Coronary artery (tissue), 2 donors: ENCODE measurements around the gene C16orf96.

ENCODE experiments used
- DNase-seq: peaks from one replicate; pipeline ENCODE4 v3.0.0-alpha.2; 2017; ENCODE audit warnings: low spot score
- H3K27ac ChIP-seq, 2 donors: fragments of 200-600 bp; sonication (generic); one replicate each; pipeline ENCODE4 v1.5.1; 2016 to 2019
- H3K4me3 ChIP-seq: fragments of 200-600 bp; sonication (generic); 2 replicates; pipeline ENCODE4 v1.5.1; 2016; ENCODE audit warnings: mild to moderate bottlenecking, moderate library complexity
- TF ChIP-seq, protein P1 (sequence below): fragments of 200-600 bp; sonication (generic); IDR thresholded peaks from one replicate; pipeline ENCODE4 v1.5.1; 2019; ENCODE audit warnings: antibody characterized with exemption

The C16orf96 gene

DNA sequence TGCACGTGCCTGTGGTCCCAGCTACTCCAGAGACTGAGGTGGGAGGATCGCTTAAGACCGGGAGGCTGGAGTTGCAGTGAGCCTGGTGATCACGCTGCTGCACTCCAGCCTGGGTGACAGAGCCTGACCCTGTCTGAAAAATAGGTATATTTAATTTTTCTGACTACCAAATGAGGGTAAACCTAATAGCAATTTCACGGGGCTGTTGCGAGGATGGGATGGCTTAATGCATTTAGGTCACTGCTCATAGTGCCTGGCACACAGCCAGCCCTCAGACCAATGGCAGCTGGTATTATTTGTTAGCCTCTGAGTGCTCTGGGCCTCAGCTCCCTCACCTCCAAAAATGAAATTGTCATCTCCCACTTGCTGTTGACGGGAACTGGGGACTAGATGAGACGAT, 11.7 kb upstream of the C16orf96 start:
- no peak for DNase-seq
- H3K4me3 ChIP-seq, result no peak overlapping the region
- no peak overlapping the region for H3K27ac ChIP-seq
- TF ChIP-seq, protein P1, sequence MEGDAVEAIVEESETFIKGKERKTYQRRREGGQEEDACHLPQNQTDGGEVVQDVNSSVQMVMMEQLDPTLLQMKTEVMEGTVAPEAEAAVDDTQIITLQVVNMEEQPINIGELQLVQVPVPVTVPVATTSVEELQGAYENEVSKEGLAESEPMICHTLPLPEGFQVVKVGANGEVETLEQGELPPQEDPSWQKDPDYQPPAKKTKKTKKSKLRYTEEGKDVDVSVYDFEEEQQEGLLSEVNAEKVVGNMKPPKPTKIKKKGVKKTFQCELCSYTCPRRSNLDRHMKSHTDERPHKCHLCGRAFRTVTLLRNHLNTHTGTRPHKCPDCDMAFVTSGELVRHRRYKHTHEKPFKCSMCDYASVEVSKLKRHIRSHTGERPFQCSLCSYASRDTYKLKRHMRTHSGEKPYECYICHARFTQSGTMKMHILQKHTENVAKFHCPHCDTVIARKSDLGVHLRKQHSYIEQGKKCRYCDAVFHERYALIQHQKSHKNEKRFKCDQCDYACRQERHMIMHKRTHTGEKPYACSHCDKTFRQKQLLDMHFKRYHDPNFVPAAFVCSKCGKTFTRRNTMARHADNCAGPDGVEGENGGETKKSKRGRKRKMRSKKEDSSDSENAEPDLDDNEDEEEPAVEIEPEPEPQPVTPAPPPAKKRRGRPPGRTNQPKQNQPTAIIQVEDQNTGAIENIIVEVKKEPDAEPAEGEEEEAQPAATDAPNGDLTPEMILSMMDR, result no peak

- H3K4me3 ChIP-seq, result no peak overlapping the region
- TF ChIP-seq, protein P1, result no peak
- DNase-seq, result no peak
- H3K27ac ChIP-seq, result no peak overlapping the region
These were observed 8.0 kb upstream of the C16orf96 start for GRCh38 chr16:4548124-4548523.

DNA sequence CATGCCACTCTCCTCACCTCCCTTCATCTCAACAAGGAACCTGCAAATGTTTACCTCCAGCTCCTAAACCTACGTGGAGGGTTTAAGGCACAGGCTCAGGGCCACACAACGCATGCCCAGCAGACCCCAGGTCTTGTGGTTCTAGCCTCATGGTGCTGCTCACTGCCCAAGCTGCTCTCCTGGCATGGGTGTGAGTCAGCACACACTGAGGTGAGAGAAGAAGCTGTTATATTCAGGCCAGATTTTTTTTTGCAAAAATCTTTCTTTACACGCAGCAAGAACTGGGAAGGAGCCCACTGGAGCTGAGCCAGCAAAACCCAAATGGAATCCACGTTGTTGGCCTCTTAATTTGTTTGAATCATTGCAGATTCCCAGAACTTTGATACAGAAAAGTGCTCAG, 5.5 kb upstream of the C16orf96 start:
- no peak overlapping the region for H3K4me3 ChIP-seq
- no peak overlapping the region for H3K27ac ChIP-seq
- TF ChIP-seq, protein P1, result no peak
- DNase-seq, result no peak

DNA sequence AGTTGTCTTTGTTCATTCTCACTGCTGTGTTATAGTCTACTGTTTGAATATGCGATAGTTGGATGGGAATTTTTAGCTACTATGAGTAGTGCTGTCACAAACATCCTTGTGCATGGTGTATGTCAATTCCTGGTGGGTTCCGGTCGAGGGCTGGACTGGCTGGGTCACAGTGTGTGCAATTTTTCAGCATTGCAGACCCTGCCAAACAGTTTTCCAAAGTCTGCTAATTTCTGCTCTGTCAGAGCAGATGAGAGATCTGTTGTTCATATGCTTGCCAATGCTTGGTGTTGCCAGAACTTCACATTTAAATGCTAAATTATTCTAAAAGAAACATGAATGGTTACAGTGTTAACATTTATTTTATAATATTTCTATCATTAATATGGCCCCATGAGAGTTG, 3.6 kb upstream of the C16orf96 start:
- no peak for DNase-seq
- Histone ChIP-seq H3K27ac (no peak overlapping the region), H3K4me3 (no peak overlapping the region)
- TF ChIP-seq, protein P1, result no peak

GRCh38 chr16:4556580-4556979, 440 bp downstream of the C16orf96 start:
- no peak for DNase-seq
- Histone ChIP-seq H3K27ac (no peak overlapping the region), H3K4me3 (no peak overlapping the region)
- TF ChIP-seq, protein P1, result no peak

DNA sequence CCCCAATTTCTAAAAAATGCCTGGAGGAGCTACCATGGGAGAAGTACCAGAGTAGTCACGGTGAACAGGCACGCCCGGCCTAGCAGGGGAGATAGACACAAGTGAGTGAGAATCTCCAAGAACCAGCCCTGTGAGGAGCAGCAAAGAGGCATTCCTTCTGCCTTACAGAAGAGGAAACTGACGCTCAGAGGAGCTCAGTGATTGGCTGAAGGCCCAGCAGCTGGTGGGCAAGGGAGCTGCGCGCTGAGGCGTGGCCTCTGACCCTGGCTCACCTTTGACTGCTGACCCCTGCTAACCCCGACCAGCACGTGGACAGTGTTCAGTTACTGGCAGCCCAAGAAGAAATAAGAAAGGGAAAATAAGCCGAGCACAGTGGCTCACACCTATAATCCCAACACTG, 1.8 kb downstream of the C16orf96 start:
- H3K27ac ChIP-seq, result no peak overlapping the region
- TF ChIP-seq, protein P1, result no peak
- no peak for DNase-seq
- H3K4me3 ChIP-seq, result no peak overlapping the region

GRCh38 chr16:4561596-4561995, 5.5 kb downstream of the C16orf96 start:
- TF ChIP-seq, protein P1, result no peak
- Histone ChIP-seq H3K27ac (no peak overlapping the region), H3K4me3 (no peak overlapping the region)
- no peak for DNase-seq
